Liver (tissue), 3 donors: Measurements from ENCODE around the gene PCNX3.

Experiments used
- FOXA1 ChIP-seq: IDR thresholded peaks from 2 replicates; pipeline ENCODE4 v1.6.1; 2016; ENCODE audit warnings: antibody characterized with exemption
- GABPA ChIP-seq, 2 donors: IDR thresholded peaks in 1 of 2; conservative IDR thresholded peaks in 1 of 2; 2 replicates each; pipeline ENCODE4 v1.6.1; 2016; ENCODE audit warnings: antibody characterized with exemption in 2 of 2, mild to moderate bottlenecking in 1 of 2, moderate library complexity in 1 of 2
- HNF4A ChIP-seq, 2 donors: conservative IDR thresholded peaks; 2 replicates each; pipeline ENCODE4 v1.6.1; 2016; ENCODE audit warnings: antibody characterized with exemption in 2 of 2, mild to moderate bottlenecking in 2 of 2
- HNF4G ChIP-seq: IDR thresholded peaks from 2 replicates; pipeline ENCODE4 v1.6.1; 2016; ENCODE audit warnings: antibody characterized with exemption
- NR2F2 ChIP-seq: IDR thresholded peaks from 2 replicates; pipeline ENCODE4 v1.6.1; 2016; ENCODE audit warnings: antibody characterized with exemption
- RAD21 ChIP-seq, 2 donors: IDR thresholded peaks; 2 replicates each; pipeline ENCODE4 v1.6.1; 2016; ENCODE audit warnings: antibody characterized with exemption in 2 of 2, mild to moderate bottlenecking in 2 of 2
- REST ChIP-seq: IDR thresholded peaks from 2 replicates; pipeline ENCODE4 v1.6.1; 2016; ENCODE audit warnings: antibody characterized with exemption, mild to moderate bottlenecking
- SP1 ChIP-seq: IDR thresholded peaks from 2 replicates; pipeline ENCODE4 v1.6.1; 2018; ENCODE audit warnings: antibody characterized with exemption, mild to moderate bottlenecking
- TAF1 ChIP-seq: conservative IDR thresholded peaks from 2 replicates; pipeline ENCODE4 v1.6.1; 2016; ENCODE audit warnings: antibody characterized with exemption, mild to moderate bottlenecking
- YY1 ChIP-seq: IDR thresholded peaks from 2 replicates; pipeline ENCODE4 v1.6.1; 2016; ENCODE audit warnings: antibody characterized with exemption, mild to moderate bottlenecking
- TF ChIP-seq, protein P1 (sequence below): fragments of 150-350 bp; IDR thresholded peaks from 2 replicates; pipeline ENCODE4 v1.5.1; 2017; ENCODE audit warnings: improper control_type of control experiment, low read depth, low read length; ENCODE audit not compliant: missing input control
- TF ChIP-seq, protein P2 (sequence below): IDR thresholded peaks from 2 replicates; pipeline ENCODE4 v1.6.1; 2016; ENCODE audit warnings: antibody characterized with exemption
- TF ChIP-seq, protein P3 (sequence below): IDR thresholded peaks from 2 replicates; pipeline ENCODE4 v1.6.1; 2016; ENCODE audit warnings: antibody characterized with exemption
- TF ChIP-seq, protein P4 (sequence below): IDR thresholded peaks from 2 replicates; pipeline ENCODE4 v1.6.1; 2016; ENCODE audit warnings: antibody characterized with exemption
- donor health status: healthy.
- donor health status: healthy.

DNA sequence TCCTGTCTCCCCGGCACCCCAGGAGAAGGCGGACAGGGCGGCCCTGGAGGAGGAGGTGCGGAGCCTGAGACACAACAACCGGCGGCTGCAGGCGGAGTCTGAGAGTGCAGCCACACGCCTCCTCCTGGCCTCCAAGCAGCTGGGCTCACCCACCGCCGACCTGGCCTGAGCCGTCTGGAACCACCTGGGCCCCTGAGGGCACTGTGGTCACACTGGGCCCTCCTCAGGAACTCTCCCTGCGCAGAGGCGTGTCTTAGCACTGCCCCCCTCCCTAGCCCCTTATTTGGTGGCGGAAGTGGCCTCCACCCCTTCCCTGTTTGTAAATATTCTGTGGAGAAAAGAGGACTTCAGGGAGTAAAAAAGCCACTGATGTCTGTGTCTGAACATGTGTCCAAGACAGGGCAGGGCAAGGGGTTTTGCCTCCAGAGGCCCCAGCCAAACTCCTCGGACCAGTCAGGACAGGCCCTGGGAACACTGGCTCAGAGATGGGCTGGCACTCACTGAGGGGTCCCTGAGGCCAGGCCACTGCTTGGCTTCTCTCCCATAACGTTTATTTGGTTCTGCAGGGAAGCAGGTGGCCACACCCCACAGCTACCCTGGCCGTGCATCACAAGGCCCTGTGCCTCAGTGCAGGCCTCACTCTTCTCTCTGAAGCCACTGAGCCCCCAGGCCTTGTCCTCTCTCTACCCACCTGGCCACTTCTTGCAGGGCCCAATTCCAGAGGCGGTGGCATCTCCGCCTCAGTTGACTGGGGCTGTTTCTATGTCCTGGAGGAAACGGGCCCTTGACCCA is 35.2 kb downstream of the PCNX3 start:
- TF ChIP-seq, protein P1, sequence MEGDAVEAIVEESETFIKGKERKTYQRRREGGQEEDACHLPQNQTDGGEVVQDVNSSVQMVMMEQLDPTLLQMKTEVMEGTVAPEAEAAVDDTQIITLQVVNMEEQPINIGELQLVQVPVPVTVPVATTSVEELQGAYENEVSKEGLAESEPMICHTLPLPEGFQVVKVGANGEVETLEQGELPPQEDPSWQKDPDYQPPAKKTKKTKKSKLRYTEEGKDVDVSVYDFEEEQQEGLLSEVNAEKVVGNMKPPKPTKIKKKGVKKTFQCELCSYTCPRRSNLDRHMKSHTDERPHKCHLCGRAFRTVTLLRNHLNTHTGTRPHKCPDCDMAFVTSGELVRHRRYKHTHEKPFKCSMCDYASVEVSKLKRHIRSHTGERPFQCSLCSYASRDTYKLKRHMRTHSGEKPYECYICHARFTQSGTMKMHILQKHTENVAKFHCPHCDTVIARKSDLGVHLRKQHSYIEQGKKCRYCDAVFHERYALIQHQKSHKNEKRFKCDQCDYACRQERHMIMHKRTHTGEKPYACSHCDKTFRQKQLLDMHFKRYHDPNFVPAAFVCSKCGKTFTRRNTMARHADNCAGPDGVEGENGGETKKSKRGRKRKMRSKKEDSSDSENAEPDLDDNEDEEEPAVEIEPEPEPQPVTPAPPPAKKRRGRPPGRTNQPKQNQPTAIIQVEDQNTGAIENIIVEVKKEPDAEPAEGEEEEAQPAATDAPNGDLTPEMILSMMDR, result no peak
- no peak for TF ChIP-seq TAF1
- TF ChIP-seq REST, result no peak
- TF ChIP-seq, protein P2, sequence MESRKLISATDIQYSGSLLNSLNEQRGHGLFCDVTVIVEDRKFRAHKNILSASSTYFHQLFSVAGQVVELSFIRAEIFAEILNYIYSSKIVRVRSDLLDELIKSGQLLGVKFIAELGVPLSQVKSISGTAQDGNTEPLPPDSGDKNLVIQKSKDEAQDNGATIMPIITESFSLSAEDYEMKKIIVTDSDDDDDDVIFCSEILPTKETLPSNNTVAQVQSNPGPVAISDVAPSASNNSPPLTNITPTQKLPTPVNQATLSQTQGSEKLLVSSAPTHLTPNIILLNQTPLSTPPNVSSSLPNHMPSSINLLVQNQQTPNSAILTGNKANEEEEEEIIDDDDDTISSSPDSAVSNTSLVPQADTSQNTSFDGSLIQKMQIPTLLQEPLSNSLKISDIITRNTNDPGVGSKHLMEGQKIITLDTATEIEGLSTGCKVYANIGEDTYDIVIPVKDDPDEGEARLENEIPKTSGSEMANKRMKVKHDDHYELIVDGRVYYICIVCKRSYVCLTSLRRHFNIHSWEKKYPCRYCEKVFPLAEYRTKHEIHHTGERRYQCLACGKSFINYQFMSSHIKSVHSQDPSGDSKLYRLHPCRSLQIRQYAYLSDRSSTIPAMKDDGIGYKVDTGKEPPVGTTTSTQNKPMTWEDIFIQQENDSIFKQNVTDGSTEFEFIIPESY, result no peak
- TF ChIP-seq, protein P3, sequence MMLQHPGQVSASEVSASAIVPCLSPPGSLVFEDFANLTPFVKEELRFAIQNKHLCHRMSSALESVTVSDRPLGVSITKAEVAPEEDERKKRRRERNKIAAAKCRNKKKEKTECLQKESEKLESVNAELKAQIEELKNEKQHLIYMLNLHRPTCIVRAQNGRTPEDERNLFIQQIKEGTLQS, result no peak
- TF ChIP-seq YY1, result no peak
- TF ChIP-seq, protein P4, sequence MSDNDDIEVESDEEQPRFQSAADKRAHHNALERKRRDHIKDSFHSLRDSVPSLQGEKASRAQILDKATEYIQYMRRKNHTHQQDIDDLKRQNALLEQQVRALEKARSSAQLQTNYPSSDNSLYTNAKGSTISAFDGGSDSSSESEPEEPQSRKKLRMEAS, result no peak
- no peak for TF ChIP-seq HNF4A (conservative IDR thresholded peaks at IDR 0.05)
- no peak for TF ChIP-seq RAD21 (IDR thresholded peaks at IDR 0.05)
- no peak for TF ChIP-seq FOXA1
- no peak for TF ChIP-seq HNF4G
- TF ChIP-seq NR2F2, result no peak
- no peak for TF ChIP-seq GABPA (IDR thresholded peaks at IDR 0.05 in 1 of 2, conservative IDR thresholded peaks at IDR 0.05 in 1 of 2)
- TF ChIP-seq SP1, result no peak
